ENCODE data around the gene EIF3I.

Gene EIF3I

GRCh38 chr1:32266921-32267591 lies 44.8 kb downstream of the EIF3I start:
- no peak for DNase-seq (ENCODE audit: low read depth in 3 of 3)

DNA sequence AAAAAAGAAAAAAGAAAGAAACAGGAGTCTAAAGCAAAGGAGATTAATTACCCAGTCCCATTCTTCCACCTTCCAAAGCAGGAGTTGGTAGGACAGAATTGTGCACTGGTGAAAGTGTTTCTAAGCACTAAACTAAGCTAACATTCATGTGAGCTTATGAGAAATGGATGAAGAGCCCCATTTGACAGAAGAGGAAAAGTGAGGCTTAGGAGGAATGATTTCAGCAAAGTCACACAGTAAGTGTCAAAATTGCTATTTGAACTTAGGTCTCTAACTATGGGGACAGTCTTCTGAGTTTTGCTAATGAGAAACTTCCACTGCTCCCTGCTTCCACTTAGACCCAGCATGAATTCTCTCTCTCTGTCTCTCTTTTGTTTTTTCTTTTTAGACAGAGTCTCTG lies 47.5 kb downstream of the EIF3I start:
- no peak for DNase-seq (ENCODE audit: low read depth in 3 of 3)

GRCh38 chr1:32272557-32273390 lies 50.6 kb downstream of the EIF3I start:
- DNase-seq (ENCODE audit: low read depth in 3 of 3) = no peak

- DNase-seq (ENCODE audit: low read depth in 3 of 3) = peak; percentile 66 to 81 (median 73)
These were observed 51.4 kb downstream of the EIF3I start for GRCh38 chr1:32273391-32274208.

DNA sequence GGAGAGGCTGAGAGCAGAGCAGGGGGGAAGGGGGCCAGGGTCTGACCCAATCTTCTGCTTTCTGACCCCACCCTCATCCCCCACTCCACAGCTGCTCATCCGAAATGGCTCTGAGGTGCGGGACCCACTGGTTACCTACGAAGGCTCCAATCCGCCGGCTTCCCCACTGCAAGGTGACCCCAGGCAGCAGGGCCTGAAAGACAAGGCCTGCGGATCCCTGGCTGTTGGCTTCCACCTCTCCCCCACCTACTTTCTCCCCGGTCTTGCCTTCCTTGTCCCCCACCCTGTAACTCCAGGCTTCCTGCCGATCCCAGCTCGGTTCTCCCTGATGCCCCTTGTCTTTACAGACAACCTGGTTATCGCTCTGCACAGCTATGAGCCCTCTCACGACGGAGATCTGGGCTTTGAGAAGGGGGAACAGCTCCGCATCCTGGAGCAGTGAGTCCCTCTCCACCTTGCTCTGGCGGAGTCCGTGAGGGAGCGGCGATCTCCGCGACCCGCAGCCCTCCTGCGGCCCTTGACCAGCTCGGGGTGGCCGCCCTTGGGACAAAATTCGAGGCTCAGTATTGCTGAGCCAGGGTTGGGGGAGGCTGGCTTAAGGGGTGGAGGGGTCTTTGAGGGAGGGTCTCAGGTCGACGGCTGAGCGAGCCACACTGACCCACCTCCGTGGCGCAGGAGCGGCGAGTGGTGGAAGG lies 52.6 kb downstream of the EIF3I start:
- DNase-seq (ENCODE audit: low read depth in 3 of 3) = no peak

GRCh38 chr1:32275424-32275823 lies 53.2 kb downstream of the EIF3I start:
- DNase-seq (ENCODE audit: low read depth in 3 of 3) = no peak

DNA sequence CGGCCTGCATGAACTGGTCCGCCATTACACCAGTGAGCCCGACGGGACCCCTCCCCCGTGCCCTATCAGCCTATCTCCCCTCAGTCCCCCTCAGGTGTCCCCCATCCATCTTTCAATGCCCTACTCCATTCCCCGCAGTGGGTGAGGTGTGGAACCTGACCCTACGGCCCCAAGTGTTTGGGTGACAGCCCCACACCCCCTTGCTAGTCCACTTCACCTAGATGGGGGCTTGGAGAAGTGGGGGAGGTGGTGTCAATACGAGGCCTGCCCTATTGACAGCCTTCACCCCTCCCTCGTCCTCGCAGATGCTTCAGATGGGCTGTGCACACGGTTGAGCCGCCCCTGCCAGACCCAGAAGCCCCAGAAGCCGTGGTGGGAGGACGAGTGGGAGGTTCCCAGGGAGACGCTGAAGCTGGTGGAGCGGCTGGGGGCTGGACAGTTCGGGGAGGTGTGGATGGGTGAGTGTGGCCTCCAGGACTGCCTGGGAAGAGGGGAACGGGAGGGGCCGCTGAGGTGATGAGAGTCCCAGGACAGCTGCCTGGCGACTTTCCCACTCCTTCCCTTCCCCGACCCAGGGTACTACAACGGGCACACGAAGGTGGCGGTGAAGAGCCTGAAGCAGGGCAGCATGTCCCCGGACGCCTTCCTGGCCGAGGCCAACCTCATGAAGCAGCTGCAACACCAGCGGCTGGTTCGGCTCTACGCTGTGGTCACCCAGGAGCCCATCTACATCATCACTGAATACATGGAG lies 54.0 kb downstream of the EIF3I start:
- DNase-seq (ENCODE audit: low read depth in 3 of 3) = no peak
